ENCODE results near the gene KIDINS220.

DNA sequence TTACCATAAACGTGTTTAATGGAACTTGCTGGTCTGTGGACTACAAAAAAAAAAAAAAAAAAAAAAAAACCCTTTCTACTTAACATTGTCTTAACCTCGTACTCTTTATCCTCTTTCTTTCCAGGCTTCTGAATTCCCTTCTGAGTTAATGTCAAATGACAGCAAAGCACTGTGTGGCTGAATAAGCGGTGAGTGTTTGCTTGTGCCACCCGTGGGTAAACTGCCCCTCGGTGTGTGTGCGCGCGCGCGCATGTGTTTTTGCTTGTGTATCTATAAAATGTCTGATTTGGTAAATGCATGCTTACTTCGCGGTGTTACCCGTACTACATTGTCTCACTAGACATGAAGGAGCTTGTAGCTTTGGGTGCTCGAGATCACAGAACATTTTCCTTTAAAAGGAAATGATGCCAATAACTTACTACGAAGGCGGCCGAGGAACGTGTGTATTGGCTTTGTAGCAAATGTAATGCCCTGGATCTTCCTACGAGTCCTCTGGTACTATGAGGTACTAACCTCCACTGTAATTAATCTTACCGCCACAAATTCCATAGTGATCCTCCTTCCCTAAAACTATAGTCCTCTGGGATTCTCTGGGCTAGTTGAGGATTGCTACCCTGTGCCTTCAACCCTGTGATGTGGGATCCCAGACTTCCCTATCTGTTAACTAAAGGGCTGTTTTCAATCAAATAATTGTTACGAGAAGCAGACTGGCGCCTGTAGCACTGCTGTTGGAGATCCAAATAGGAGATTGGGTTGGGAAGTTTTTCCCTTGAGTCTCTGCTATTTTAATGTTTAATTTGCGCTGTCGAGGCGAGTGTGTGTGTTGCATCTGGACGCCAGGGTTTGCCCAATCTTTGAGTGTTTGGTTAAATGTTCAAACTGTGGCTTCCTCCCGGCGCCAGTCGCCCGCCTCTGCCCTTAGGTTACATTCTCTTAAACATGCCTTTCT lies 154.4 kb downstream of the KIDINS220 start:
- TF ChIP-seq CTCF (IDR thresholded peaks at IDR 0.05; ENCODE audit: poor library complexity) (no peak), EZH2 (IDR thresholded peaks at IDR 0.05; ENCODE audit: borderline replicate concordance) (no peak)
